Transverse colon (tissue), 4 donors: ENCODE measurements around the gene SGO1.

Experiments
- POLR2A ChIP-seq: fragments of 450-650 bp; IDR thresholded peaks from one replicate; pipeline ENCODE4 v1.6.1; 2016; ENCODE audit warnings: antibody characterized with exemption, mild to moderate bottlenecking, moderate library complexity
- POLR2AphosphoS5 ChIP-seq, 3 donors: sonication (generic); formaldehyde crosslinking; IDR thresholded peaks; one replicate each; pipeline ENCODE4 v1.6.1; 2016; ENCODE audit warnings: antibody characterized with exemption in 3 of 3
- TF ChIP-seq, protein P1 (sequence below), 5 experiments: fragments of 200-600 bp in 3 of 5; fragments of 450-650 bp in 2 of 5; sonication (generic) in 3 of 5; IDR thresholded peaks; 1 replicate in 2 of 5; 2 replicates in 3 of 5; pipeline ENCODE4 v1.5.1; 2016 to 2017; ENCODE audit warnings: antibody characterized with exemption in 5 of 5, inconsistent platforms in 3 of 5, mild to moderate bottlenecking in 2 of 5, moderate library complexity in 1 of 5

DNA sequence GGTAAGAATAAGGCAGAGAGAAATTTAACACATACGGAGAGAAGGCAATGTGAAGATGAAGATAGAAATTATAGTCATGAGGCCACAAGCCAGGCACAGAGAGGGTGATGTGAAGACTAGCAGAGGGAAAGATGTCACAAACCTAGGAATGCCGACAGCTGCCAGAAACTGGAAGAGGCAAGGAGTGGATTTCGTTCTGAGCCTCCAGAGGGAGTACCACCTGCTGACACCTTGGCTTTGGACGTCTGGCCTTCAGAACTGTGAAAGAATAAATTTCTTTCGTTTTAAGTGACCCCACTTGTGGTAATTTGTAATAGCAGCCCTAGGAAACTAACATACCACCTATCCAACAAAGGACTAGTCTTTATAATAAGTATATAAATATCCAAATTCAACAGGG, 5.0 kb upstream of the SGO1 start:
- TF ChIP-seq, protein P1, sequence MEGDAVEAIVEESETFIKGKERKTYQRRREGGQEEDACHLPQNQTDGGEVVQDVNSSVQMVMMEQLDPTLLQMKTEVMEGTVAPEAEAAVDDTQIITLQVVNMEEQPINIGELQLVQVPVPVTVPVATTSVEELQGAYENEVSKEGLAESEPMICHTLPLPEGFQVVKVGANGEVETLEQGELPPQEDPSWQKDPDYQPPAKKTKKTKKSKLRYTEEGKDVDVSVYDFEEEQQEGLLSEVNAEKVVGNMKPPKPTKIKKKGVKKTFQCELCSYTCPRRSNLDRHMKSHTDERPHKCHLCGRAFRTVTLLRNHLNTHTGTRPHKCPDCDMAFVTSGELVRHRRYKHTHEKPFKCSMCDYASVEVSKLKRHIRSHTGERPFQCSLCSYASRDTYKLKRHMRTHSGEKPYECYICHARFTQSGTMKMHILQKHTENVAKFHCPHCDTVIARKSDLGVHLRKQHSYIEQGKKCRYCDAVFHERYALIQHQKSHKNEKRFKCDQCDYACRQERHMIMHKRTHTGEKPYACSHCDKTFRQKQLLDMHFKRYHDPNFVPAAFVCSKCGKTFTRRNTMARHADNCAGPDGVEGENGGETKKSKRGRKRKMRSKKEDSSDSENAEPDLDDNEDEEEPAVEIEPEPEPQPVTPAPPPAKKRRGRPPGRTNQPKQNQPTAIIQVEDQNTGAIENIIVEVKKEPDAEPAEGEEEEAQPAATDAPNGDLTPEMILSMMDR (IDR thresholded peaks at IDR 0.05): no peak
- TF ChIP-seq POLR2AphosphoS5 (IDR thresholded peaks at IDR 0.05): no peak
- no peak for TF ChIP-seq POLR2A
